GM12892 (cell line): ENCODE data around the gene UBE2K.
"Not testable (repeated sequence)": the region's sequence is repeated elsewhere in the genome, so short reads cannot be mapped to it uniquely, and the experiment has no call there.

Experiments
- DNase-seq: peaks from one replicate; pipeline ENCODE4 v3.0.0; 2011; ENCODE audit not compliant: insufficient read length
- FAIRE-seq: peaks from 2 replicates; lab custom pipeline; 2011; peaks lifted over from hg19 to GRCh38; lab: Jason Lieb, UNC
- POLR2A ChIP-seq: IDR thresholded peaks from 2 replicates; pipeline ENCODE4 v1.6.1; 2011; ENCODE audit warnings: low read depth, low read length, control low read depth
- POLR2AphosphoS5 ChIP-seq: IDR thresholded peaks from 2 replicates; pipeline ENCODE4 v1.6.1; 2011; ENCODE audit warnings: low read depth, low read length, control low read depth
- TAF1 ChIP-seq: IDR thresholded peaks from 2 replicates; pipeline ENCODE4 v1.6.1; 2011; ENCODE audit warnings: low read depth, mild to moderate bottlenecking, control low read depth, low read length, borderline replicate concordance

Gene UBE2K

GRCh38 chr4:39716356-39716755, 18.4 kb downstream of the UBE2K start:
- TF ChIP-seq POLR2AphosphoS5 (no peak), POLR2A (no peak), TAF1 (no peak)
- FAIRE-seq (no peak), DNase-seq (no peak)

GRCh38 chr4:39717743-39718142, 19.8 kb downstream of the UBE2K start:
- not testable (repeated sequence) for DNase-seq, FAIRE-seq

DNA sequence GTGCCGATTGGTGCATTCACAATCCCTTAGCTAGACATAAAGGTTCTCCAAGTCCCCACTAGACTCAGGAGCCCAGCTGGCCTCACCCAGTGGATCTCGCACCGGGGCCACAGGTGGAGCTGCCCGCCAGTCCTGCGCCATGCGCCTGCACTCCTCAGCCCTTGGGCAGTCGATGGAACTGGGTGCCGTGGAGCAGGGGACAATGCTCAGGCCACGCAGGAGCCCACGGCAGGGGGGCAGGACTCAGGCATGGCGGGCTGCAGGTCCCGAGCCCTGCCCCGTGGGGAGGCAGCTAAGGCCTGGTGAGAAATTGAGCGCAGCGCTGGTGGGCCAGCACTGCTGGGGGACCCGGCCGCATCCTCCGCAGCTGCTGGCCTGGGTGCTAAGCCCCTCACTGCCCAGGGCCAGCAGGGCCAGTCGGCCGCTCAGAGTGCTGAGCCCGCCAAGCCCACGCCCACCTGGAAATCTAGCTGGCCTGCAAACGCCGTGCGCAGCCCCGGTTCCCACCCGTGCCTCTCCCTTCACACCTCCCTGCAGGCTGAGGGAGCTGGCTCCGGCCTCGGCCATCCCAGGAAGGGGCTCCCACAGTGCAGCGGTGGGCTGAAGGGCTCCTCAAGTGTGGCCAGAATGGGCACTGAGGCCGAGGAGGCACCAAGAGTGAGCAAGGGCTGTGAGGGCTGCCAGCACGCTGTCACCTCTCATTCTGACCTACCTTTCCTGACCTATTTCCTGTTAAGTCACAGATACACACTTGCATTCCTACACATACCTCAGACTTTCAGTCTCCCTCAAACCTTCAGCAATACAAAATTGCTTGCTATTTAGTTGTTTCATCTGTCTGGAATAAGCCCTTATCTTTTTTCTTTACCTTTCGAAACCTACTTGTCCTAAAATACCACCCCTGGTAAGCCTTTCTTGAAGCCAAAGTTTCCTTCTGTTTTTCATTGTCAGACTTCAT, 20.7 kb downstream of the UBE2K start:
- no peak for TF ChIP-seq POLR2A
- no peak for TF ChIP-seq TAF1
- TF ChIP-seq POLR2AphosphoS5, result no peak
- DNase-seq (no peak), FAIRE-seq (peak; percentile 42)

GRCh38 chr4:39719804-39720580, 22.1 kb downstream of the UBE2K start:
- TF ChIP-seq POLR2A (no peak), POLR2AphosphoS5 (no peak), TAF1 (no peak)
- DNase-seq (no peak), FAIRE-seq (no peak)

GRCh38 chr4:39721273-39721672, 23.3 kb downstream of the UBE2K start:
- FAIRE-seq, DNase-seq: not testable (repeated sequence)

DNA sequence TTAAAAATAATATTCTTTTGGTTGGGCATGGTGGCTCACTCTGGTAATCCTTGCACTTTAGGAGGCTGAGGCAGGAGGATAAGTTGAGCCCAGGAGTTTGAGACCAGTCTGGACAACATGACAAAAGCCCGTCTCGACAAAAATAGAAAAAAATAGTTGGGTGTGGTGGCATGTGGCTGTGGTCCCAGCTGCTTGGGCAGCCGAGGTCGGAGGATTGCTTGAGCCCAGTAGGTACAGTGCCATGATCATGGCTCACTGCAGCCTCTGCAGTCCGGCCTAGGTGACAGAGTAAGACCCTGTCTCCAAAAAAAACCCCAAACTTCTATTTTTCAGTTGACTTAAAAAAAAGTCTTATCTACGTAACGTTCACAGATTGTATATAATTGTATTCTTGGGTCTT, 23.9 kb downstream of the UBE2K start:
- TF ChIP-seq POLR2A, result no peak
- no peak for TF ChIP-seq POLR2AphosphoS5
- TF ChIP-seq TAF1, result no peak
- FAIRE-seq (no peak), DNase-seq (no peak)

- no peak for TF ChIP-seq TAF1
- TF ChIP-seq POLR2A, result no peak
- TF ChIP-seq POLR2AphosphoS5, result no peak
- FAIRE-seq, result no peak
- DNase-seq, result no peak
These were observed 31.6 kb downstream of the UBE2K start for GRCh38 chr4:39729557-39729956.

DNA sequence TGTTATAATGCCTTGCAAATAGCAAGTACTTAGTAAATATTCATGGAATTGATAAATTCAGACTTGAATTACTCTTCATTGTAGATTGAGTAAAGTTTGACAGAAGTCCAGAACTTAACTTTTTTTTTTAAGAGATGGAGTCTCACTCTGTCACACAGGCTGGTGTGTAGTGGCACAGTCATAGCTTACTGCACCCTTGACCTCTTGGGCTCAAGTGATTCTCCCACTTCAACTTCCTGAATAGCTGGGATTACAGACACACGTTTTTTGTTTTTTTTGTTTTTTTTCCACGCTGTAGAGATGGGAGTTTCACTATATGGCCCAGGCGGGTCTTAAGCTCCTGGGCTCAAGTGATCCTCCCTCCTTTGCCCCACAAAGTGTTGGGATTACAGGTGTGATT, 32.1 kb downstream of the UBE2K start:
- TF ChIP-seq TAF1 (no peak), POLR2A (no peak), POLR2AphosphoS5 (no peak)
- FAIRE-seq (no peak), DNase-seq (no peak)

- DNase-seq (no peak), FAIRE-seq (peak; percentile 53)
- TF ChIP-seq POLR2A, result no peak
- TF ChIP-seq TAF1, result no peak
- TF ChIP-seq POLR2AphosphoS5, result no peak
These were observed 34.0 kb downstream of the UBE2K start for GRCh38 chr4:39731908-39732307.

- FAIRE-seq, result no peak
- no peak for DNase-seq
- TF ChIP-seq POLR2A (no peak), TAF1 (no peak), POLR2AphosphoS5 (no peak)
These were observed 34.8 kb downstream of the UBE2K start for GRCh38 chr4:39732728-39733127.

GRCh38 chr4:39739591-39739990, 41.7 kb downstream of the UBE2K start:
- not testable (repeated sequence) for FAIRE-seq, DNase-seq

GRCh38 chr4:39741401-39741800, 43.5 kb downstream of the UBE2K start:
- DNase-seq (no peak), FAIRE-seq (no peak)
- TF ChIP-seq TAF1 (no peak), POLR2AphosphoS5 (no peak), POLR2A (no peak)
